Posterior vena cava (tissue), 2 donors: ENCODE data around the gene APOA4. TPM values are rescaled to one million over a fixed set of nuclear protein-coding genes. Genes with fewer than 3 reads are reported as not detected.

Source experiments
- DNase-seq: peaks from one replicate; pipeline ENCODE4 v3.0.0-alpha.2; 2020; ENCODE audit warnings: low spot score
- intact Hi-C, 2 donors: fragments of 100-400 bp; cut with DNase I; formaldehyde crosslinking; loops; one replicate each; pipeline versions ENCODE4 v1.14.1 to v1.14.2; 2022 to 2023
- long read RNA-seq, 2 donors: library from polyadenylated mRNA; unstranded; transcript quantifications; one replicate each; pipeline ENCODE4 v2.0.0, GENCODE V29; 2020 to 2021
- total RNA-seq, 2 donors: library from RNA; stranded (reverse); fragmentation: NEBNext Ultra II Directional; extraction: Animal tissue kit (Norgen Biotek cat#: 25700); gene quantifications; one replicate each; pipeline ENCODE4 v1.2.1, GENCODE V29; 2021
- donor health status: DM: yes; HTN: yes; CAD: no.
- donor health status: DM: yes; HTN: yes; CAD: no.

APOA4 gene
- 1 to 10 TPM in 1 of 2 donors, not detected in 1; 2.0 TPM for total RNA-seq
- long read RNA-seq, donor 1 = 0 reads
- long read RNA-seq, donor 2 = 0 reads

DNA sequence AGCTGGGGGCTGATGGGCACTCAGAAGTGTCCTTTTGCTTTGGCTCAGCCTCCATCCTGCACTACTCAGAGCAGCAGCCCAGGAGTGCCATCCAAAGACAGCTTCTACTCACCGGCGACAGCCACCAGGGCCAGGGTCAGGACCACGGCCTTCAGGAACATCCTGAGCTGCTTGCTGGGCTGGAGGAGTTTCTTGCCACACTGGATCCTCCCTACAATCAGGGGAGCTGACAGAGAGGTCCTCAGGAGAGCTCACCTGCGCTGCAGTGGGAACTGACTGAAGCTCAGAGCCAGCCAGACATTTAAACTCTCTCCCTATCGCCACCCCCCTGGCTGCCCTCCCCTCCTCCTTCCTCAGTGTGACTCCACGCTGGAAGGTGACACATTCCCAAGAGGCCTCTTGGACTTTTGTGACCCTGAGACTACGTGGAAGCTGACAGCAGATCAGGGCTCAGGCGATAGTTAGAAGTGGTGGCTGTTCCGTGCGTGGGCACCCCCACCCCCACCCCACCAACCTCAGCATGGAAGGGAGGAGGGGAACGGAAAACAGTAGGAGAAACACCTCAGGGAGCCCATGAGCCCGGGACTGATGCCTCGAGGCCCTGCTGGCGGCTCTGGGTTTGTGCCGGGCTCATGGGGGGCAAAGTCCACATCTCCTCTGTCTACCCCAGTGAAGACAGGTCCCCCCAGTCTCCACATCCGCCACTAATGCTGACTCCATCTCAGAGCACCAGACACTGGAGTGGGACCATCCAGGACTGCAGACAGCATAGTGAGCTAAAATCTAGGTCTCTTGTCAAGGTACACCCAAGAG, at the start of gene APOA4:
Gene APOA4 (minus strand): TSS at position 274 of the 813 bp plus-strand sequence. CDS start 113 bp downstream, at position 161.
- no peak for DNase-seq
- intact Hi-C loops = no loop called here

DNA sequence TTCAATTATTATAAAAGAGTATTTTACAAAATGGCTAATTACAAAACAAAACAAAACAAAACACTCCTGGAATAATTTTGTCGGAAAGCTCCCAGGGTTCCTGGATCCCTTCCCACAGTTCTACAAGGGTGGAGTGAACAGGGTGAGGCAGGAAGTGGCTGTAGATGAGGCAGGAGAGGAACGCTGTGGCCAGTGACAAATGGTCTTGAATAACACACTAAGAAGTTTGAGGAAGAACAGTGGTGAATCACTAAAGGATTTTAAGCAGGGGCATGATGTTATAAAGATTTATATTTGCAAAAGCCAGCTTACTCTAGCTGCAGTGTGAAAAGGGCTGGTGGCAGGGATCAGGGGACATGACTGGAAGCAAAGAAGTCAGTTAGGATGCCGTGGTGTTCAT, 48.1 kb upstream of the APOA4 start:
- no peak for DNase-seq
- intact Hi-C loops = no loop called here

DNA sequence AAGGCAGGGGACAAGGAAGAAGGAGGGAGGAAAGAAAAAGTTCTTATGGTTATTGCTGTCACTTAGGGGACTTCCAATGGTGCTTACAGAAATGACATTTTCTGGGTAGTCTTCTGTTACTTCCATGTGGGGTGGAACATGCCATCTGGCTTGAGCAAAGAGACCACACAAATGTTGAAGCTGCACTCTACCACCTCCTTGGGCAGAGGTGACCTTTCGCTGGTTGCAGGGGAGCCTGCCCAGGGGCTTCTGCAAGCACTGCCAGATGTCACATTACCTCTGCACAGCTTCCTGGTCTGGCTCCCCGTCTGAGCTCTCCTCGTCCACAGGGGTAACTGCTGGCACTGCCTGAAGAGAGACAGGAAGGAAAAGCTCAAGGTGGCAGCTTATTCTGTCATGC, 47.0 kb upstream of the APOA4 start:
- no peak for DNase-seq
- intact Hi-C loops = no loop called here

DNA sequence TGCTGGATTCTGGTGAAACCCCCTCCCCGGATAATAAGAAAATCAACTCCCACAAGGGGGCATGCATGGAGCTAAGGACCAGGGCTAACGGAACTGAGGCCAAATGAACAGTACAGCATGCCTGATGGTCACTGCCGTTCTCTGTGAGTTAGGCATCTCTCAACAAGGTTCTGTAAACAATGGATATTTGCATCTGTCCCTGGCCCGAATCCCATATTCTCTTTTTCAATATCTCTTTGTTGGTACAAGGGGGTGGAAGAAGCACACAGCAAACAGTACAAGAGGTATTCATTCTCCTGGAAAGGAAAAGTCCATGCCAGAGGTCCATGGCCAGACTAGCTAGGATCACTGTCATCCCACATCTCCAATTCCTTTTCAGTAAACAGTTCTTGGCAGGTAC, 46.5 kb upstream of the APOA4 start:
- intact Hi-C loops = no loop called here
- no peak for DNase-seq

DNA sequence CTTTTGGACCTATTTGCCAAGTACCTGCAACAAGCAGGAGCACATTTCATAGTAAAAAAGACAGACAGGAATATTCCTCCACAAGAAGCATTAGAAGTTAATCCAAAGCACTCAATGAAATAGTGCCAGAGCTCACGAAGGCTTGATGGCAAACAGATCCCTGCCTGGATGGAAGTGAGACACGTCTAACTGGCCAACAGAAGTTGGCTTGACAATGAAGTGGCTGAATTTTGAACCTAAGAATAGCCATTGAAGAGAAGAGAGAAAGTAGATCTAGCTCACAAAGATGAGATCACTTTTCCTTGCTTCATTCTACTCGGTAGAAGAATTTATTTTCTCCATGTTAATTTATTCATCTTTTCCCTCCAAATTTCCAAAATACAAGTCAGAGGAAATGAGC, 45.0 kb upstream of the APOA4 start:
- no peak for DNase-seq
- intact Hi-C loops = no loop called here

DNA sequence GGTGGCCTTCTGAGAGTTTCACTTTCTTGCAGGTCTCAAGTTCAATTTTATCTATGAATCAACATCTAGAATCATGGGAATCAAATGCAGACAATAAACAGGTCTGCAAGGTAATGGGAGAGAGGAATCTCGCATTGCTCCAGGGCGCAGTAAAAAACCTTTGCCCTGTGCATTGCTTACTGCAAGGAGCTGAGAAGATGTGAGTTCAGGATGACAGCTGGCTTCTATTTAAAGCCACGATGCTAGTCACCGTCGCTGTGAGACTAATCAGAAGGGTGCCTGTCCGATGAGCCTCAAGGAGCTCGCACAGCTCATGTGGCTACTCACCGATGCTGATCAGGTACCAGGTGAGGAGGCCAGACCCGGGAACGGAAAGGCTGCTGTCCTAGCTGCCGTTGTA, 44.5 kb upstream of the APOA4 start:
- intact Hi-C loops = no loop called here
- no peak for DNase-seq

DNA sequence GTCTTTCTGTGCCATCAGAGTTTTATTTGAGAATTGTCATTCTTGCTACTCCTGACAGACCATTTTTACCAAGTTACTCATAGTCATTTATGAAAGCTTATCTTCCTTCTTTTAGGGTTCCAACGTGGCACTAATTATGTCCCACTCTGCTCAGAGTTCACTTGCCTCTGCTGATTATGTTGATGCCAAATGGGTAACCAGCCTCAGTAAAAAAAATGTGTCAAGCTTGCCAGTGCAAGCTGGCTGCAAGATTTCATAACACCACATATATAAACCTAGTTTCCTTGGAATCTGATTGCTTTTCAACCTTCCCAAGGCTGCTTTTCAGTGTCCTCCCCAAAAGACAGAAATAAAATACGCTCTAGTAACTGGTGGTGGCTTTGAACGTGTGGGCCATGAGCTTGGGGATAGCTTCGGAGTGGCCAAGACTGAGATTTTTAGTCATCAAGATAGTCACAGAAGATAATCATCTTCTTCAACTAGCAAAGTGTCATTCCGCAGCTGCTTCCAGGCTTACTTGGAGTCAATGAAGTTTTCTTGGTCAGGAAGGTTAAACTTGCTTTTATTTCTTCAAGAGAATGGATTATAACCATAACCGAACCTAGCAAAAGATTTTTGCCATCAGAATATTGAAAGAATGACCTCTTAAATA, 43.8 kb upstream of the APOA4 start:
- DNase-seq = no peak
- intact Hi-C loops = no loop called here

DNA sequence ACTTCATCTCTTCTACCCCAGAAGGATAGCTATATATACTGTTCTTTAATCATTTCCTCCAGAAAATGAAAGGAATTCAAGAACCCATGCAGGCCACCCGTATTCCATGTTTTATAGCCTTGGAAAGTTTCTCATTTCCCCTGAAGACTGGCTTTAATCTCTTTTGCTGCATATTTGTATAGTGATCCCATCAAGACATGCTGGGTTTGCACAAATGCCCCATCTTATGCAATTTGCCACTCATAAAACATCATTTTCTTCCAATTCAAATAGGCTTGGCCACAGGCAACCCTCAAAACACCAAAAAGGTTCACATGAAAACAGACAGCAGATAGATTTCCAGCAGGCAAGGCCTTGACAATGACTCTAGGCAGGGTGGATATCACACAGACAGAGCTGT, 42.6 kb upstream of the APOA4 start:
- DNase-seq = no peak
- intact Hi-C loops = no loop called here

DNA sequence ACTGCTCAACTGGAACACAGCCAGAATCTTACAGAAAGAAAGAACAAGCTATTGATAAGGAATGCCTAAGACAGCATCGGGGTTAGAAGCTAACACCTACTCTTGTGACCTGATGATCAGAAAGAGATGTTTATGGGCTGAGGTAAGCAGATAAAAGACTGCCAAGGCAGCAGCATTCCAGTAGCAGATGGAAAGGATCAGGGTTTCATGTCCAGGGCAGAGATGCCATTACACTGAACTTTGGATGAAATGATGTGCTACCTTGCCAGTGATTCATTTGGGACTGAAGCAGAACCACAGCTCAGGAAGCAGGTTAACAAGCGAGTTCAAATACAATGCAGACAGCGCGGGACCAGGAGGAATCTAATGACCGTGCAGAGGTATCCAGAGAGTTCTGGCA, 41.4 kb upstream of the APOA4 start:
- DNase-seq = no peak
- intact Hi-C loops = no loop called here

DNA sequence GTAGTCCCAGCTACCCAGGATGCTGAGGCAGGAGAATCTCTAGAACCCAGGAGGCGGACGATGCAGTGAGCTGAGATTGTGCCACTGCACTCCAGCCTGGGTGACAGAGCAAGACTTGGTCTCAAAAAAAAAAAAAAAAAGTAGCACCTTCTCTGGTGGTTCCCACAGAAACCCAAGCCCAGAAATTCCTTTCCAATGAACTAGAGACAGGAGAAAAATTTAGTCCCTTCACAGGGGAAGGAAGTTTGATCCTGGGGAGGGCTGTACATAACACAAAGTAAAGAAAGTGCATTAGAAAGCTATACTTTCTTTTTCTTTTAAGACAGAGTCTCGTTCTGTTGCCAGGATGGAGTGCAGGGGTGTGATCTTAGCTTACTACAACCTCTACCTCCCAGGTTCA, 39.8 kb upstream of the APOA4 start:
- DNase-seq = no peak
- intact Hi-C loops = no loop called here

DNA sequence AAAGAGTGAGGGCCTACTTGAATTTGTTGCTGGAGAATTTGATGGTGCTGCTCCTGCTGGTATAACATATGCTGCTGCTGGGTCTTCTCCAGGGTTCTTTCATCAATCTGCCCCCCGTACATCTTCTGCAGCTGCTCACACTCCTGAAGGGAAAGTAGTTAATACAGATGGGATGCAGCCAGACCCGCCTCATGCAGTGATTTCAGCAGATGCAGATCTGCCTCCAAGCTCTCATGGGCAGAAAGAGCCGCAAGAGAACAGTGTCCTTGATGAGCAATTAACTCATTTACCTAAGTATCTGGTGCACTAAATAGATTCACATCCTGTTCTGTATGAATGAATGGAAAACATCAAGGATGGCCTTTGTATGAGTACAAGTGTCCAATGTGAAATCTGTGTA, 39.1 kb upstream of the APOA4 start:
- DNase-seq = no peak
- intact Hi-C loops = no loop called here

DNA sequence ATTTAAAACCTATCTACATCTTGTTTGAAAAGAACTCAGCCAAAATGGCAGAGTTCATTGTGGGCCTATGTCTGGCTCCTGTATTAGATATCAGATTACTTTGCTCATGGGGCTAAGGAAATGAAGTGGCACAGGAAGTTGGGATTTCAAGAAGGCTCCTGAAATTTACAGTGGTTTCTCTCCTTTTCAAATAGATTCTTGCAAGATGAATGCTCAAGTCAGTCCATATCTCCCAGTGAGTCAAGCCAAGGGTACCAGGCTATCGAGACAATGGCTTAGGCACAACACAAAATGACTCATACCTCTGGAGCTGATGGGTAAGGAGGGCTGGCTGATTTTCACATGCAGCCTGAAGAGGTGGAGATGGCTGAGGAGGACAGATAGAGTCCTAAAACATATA, 38.4 kb upstream of the APOA4 start:
- intact Hi-C loops = no loop called here
- no peak for DNase-seq

DNA sequence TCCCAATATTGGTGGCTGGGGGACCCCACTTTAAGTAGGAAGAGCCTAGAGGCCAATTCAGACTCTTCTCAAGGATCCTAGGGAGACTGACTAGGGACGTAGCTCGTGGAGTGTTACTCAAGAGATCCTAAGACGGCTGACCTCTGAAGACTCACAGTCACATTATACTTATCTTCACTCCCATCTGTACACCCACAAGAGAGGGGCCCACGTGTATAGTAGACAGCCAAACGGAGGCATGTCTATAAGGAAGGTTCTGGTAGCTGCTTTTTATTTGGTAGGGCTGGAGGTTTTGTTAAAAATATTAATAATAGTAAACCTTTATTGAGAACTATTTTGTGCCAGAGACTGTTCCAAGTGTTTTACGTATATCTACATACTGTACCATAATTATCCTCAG, 37.2 kb upstream of the APOA4 start:
- DNase-seq = no peak
- intact Hi-C loops = no loop called here

DNA sequence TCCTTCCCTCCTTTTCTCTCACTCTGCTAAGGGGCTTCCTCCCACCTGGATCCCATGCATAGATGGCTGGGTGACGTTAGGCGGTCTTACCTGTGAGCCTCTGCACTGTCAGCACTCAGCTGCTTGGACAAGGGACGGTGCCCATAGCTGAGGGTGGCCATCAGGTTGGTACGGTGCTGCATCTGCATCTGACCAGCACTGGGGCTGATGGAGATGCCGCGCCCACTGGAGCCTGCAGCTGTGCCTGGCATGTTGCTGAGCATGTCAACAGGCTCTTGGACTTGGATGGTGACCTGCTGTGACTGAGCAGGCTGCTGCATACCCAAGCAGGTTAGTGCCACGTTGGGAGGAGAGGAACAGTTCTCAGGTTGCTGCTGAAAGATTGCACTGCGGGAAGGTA, 36.1 kb upstream of the APOA4 start:
- intact Hi-C loops = no loop called here
- no peak for DNase-seq

DNA sequence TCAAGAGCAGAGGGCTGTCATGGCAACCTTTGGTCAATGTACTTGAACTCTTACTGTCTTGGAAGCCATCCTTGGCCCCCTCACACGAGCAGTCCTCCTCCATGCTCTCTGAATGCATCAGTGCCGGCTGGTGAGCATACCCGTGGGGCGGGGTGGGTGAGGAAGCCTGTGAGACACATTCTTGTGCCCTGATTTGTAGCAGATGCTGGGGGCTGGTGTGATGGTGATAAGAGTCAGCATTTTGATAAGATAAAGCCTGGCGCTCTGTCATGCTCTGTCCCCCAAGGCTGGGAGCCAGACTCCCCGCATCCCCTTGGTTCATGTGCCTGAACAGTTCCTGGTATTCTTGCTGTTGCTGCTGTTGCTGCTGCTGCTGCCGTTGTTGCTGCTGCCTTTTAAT, 34.8 kb upstream of the APOA4 start:
- intact Hi-C loops = no loop called here
- no peak for DNase-seq

DNA sequence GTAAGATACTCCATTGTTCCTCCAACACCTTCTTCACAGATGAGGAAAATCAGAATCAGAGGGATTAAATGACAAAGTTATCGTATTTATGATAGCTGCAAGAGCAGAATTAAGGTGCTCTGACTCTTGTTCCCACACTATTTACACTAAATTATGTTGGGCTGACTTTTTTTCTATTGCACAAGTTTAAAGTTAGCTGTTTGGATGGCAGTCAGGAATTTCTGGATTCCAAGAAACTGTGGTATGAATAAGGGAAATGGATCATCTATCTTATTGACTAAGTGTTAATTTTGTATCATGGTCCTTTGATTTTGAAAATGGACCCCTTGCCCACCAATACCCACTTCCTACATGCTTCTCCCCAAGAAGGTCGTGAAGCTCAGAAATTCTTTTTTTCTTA, 34.2 kb upstream of the APOA4 start:
- intact Hi-C loops = no loop called here
- no peak for DNase-seq

DNA sequence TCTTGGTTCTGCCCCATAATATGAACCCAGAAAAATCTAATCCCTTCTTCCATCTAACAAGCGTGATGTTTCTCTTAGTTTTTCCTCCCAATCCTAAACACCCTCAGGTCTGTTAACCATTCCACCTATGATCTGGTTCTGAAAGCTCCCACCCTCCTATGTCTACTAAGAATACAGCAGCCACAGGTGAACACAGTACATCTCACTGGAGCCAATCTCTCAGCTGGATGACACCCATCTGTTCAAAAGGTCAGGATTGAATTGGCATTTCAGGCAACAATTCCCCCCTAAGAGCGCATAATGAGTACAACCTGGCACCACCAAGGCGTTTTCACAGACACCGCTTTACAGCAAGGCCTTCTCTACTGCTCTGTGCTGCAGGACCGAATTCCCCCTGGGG, 33.3 kb upstream of the APOA4 start:
- intact Hi-C loops = no loop called here
- no peak for DNase-seq

DNA sequence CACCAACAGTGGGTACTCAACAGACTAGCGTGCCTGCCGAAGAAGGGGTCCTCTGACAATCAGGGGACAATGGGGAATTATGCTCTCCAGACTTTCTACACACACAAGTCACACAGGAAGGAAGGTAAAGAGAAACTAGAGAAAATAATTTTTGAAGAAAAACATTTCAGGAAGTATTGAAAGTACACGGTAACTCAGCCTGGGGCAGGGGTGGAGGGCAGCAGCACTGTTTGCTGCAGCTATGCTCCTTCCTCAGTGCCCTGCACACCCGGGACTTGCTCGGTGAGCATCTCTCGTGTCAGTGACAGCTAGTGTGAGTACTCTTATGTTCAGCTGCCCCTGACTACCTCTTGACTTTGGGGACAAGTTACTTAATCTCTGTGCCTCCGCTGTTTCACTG, 32.3 kb upstream of the APOA4 start:
- intact Hi-C loops = no loop called here

DNA sequence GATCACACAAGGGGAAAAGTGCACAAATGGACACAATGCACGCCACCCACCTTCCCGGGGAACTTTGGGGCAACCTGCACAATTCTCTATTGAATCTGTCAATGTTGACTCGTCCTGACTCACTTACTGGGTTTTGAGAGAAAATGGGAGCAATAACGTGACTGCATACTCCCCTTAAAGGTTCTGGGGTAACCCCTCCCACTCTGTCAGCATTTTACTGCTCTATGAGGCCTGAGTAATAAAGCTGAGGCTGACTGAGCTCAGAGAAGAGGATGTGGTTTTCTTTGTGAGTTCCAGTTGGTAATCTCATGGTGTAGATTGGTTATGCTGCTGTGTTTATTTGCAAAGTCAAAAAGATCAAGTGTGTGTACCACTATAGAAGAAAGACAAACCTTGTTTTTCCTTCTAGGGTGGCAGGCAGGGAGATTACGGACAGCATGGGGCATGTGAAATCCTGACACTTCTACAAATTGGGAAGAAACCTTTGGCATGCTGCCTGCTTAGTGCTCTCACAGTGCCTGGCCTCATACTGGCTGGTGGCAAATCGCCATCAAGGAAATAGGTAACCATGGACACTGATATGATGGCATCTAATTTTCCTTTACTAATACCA, 30.5 kb upstream of the APOA4 start:
- DNase-seq = no peak
- intact Hi-C loops = no loop called here

More for the DNA sequence above, 32.3 kb upstream of the APOA4 start:
- no peak for DNase-seq

DNA sequence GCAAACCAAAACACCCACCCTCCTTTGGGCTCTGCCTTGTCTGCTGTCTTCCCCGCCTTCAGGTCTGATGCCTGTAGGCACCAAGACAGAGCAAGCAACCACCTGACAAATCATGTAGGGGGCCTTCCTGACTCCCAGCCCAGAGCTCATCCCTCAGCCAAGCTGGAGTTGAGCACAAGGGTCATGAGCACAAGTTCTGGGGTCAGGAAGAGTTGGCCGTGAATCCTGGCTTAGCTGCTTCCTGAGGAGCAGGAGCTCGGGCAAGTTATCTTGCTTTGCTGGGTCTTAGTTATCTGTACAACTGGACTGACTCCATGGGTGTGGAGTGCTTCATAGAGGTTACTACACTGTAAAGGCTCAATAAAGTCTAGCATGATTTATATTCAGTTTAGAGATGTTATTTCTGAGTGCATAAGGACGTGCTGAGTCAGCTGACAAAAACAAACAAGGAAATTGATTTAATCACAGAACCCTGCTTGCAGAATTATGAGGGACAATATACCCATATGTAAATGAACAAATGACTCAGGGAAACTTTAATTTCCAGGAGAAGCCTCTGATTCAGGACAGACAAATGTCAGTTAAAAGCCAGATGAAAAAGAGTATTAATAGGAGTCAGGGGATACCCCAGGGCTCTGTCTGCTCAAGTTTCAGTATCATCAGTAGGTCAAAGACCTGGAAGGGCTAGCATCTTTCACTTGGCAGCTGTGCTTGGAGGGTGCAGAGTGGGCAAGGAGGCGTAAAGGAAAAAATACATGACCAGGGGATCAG, 29.3 kb upstream of the APOA4 start:
- DNase-seq = no peak
- intact Hi-C loops = no loop called here
